Gastrocnemius medialis (tissue), 4 donors: ENCODE measurements around the gene RAB14. TPM values are rescaled to one million over a fixed set of nuclear protein-coding genes. Genes with fewer than 3 reads are reported as not detected.

Source experiments
- ATAC-seq, 2 donors: fragments of 150-250 bp; one replicate each; pipeline ENCODE4 v1.9.1; 2016
- DNase-seq, 2 donors: peaks; one replicate each; pipeline ENCODE4 v3.0.0-alpha.2; 2019
- H3K27ac ChIP-seq, 4 donors: fragments of 200-600 bp; sonication (generic); 1 replicate in 1 of 4; 2 replicates in 3 of 4; pipeline ENCODE4 v1.5.1; 2016 to 2018; ENCODE audit warnings: mild to moderate bottlenecking in 2 of 4, moderate library complexity in 1 of 4
- H3K27me3 ChIP-seq, 3 donors: fragments of 200-600 bp; sonication (generic) in 2 of 3; 1 replicate in 1 of 3; 2 replicates in 2 of 3; pipeline versions ENCODE4 v1.5.1 to v1.6.0; 2016 to 2019; ENCODE audit warnings: mild to moderate bottlenecking in 1 of 3, moderate library complexity in 1 of 3
- H3K36me3 ChIP-seq, 2 donors: fragments of 200-600 bp; sonication (generic) in 1 of 2; one replicate each; pipeline ENCODE4 v1.5.1; 2017 to 2018
- H3K4me1 ChIP-seq, 2 donors: fragments of 200-600 bp; sonication (generic) in 1 of 2; one replicate each; pipeline ENCODE4 v1.5.1; 2016 to 2017; ENCODE audit warnings: mild to moderate bottlenecking in 2 of 2
- H3K4me3 ChIP-seq, 4 donors: fragments of 200-600 bp; sonication (generic) in 3 of 4; 1 replicate in 1 of 4; 2 replicates in 3 of 4; pipeline ENCODE4 v1.5.1; 2016 to 2019; ENCODE audit warnings: mild to moderate bottlenecking in 2 of 4
- H3K9me3 ChIP-seq, 3 donors: fragments of 200-600 bp; sonication (generic) in 2 of 3; 1 replicate in 1 of 3; 2 replicates in 2 of 3; pipeline ENCODE4 v1.5.1; 2016 to 2019
- POLR2A ChIP-seq, 2 donors: fragments of 450-650 bp; IDR thresholded peaks; one replicate each; pipeline ENCODE4 v1.6.1; 2017; ENCODE audit warnings: antibody characterized with exemption in 2 of 2, mild to moderate bottlenecking in 2 of 2, moderate library complexity in 2 of 2
- in situ Hi-C, 4 donors: fragments of 200-750 bp; cut with MboI; loops; one replicate each; pipeline versions ENCODE4 v1.15.0 to v1.8.0; 2017; ENCODE audit warnings: low sequenced_read_pairs in 4 of 4
- intact Hi-C: fragments of 100-400 bp; cut with DNase I; formaldehyde crosslinking; loops from one replicate; pipeline ENCODE4 v1.15.1; 2023; ENCODE audit warnings: low total_unique reads
- total RNA-seq, 4 donors: library from RNA; depleted of rRNA; stranded (reverse); fragments of >200 nt; gene quantifications; one replicate each; pipeline versions ENCODE4 v1.1.0 to v1.2.3, GENCODE V29; 2016
- TF ChIP-seq, protein P1 (sequence below), 5 experiments: fragments of 450-650 bp in 3 of 5; fragments of 200-600 bp in 2 of 5; sonication (generic) in 2 of 5; IDR thresholded peaks in 4 of 5; conservative IDR thresholded peaks in 1 of 5; 1 replicate in 4 of 5; 2 replicates in 1 of 5; pipeline ENCODE4 v1.5.1; 2016 to 2019; ENCODE audit warnings: antibody characterized with exemption in 5 of 5, mild to moderate bottlenecking in 3 of 5, moderate library complexity in 3 of 5

RAB14 gene
- total RNA-seq, 4 donors from 2014 or later, result 18.7 to 26.8 (median 19.5) TPM

DNA sequence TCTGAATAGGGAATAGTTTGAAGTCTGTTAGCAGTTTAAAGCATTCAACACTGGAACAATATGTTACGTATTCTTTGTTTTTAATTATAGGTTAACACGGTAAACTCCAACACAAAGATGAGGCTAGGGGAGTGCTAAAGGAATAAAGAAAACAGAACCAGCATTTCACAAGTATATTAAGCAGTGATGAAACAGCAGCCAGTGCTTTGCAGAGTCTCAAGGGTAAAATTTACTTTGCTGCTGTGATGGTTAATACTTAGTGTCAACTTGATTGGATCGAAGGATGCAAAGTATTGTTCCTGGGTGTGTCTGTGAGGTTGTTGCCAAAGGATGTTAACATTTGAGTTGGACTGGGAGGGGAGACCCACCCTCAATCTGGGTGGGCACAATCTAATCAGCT is 36.2 kb upstream of the RAB14 start:
- in situ Hi-C loops (no loop called here), intact Hi-C loops (no loop called here)
- Histone ChIP-seq H3K27me3 (no peaks in the 10 kb centered on the region), H3K4me1 (no peaks in the 10 kb centered on the region), H3K9me3 (no peaks in the 10 kb centered on the region), H3K27ac (no peak overlapping the region), H3K36me3 (no peaks in the 10 kb centered on the region), H3K4me3 (no peak overlapping the region)
- TF ChIP-seq POLR2A (IDR thresholded peaks at IDR 0.05), result no peak
- TF ChIP-seq, protein P1, sequence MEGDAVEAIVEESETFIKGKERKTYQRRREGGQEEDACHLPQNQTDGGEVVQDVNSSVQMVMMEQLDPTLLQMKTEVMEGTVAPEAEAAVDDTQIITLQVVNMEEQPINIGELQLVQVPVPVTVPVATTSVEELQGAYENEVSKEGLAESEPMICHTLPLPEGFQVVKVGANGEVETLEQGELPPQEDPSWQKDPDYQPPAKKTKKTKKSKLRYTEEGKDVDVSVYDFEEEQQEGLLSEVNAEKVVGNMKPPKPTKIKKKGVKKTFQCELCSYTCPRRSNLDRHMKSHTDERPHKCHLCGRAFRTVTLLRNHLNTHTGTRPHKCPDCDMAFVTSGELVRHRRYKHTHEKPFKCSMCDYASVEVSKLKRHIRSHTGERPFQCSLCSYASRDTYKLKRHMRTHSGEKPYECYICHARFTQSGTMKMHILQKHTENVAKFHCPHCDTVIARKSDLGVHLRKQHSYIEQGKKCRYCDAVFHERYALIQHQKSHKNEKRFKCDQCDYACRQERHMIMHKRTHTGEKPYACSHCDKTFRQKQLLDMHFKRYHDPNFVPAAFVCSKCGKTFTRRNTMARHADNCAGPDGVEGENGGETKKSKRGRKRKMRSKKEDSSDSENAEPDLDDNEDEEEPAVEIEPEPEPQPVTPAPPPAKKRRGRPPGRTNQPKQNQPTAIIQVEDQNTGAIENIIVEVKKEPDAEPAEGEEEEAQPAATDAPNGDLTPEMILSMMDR (IDR thresholded peaks at IDR 0.05 in 4 of 5, conservative IDR thresholded peaks at IDR 0.05 in 1 of 5), result no peak
- no peak for ATAC-seq
- no peak for DNase-seq

DNA sequence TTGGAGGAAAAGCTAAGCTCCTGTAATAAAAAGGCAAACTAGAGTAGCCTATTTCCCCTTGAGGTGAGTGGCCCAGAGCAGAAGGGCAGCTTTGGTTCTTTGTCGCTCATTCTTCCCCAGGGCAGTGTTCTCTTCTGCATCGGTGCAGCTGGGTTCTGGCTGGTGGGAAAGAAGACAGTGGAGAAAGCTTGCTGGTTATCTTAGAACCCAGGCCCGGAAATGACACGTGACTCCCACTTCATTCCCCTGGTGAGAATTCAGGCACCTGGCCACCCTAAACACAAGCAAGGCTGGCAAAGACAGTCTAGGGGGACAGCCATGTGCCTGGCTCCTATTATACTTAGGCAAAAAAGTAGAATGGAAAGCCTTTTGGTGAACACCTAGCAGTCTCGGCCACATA is 33.8 kb upstream of the RAB14 start:
- H3K27ac ChIP-seq, result no peak overlapping the region
- DNase-seq (no peak), ATAC-seq (no peak)
- intact Hi-C loops (no loop called here), in situ Hi-C loops (no loop called here)
- H3K36me3 ChIP-seq, result no peaks in the 10 kb centered on the region
- no peaks in the 10 kb centered on the region for H3K9me3 ChIP-seq
- no peak for TF ChIP-seq POLR2A (IDR thresholded peaks at IDR 0.05)
- TF ChIP-seq, protein P1 (IDR thresholded peaks at IDR 0.05 in 4 of 5, conservative IDR thresholded peaks at IDR 0.05 in 1 of 5), result no peak
- H3K27me3 ChIP-seq, result no peaks in the 10 kb centered on the region
- no peak overlapping the region for H3K4me3 ChIP-seq
- no peaks in the 10 kb centered on the region for H3K4me1 ChIP-seq

DNA sequence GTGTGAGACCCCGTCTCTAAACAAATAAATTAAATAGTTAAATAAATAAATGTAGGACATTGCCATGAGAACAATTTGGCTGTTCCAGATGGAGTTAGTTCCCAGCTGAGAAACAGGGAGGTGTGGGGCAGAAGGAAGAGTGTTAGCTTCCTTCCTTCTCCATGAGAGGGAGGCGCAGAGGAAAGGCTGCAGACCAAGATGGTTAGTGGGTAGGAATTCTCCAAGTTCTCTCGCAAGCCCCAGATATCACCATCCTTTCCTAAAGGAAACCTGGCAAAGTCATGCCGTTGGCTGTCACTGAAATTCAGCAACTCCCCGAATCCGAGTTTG is 33.1 kb upstream of the RAB14 start:
- in situ Hi-C loops, result no loop called here
- Histone ChIP-seq H3K9me3 (no peaks in the 10 kb centered on the region), H3K36me3 (no peaks in the 10 kb centered on the region), H3K4me1 (no peaks in the 10 kb centered on the region), H3K4me3 (no peak overlapping the region), H3K27me3 (no peaks in the 10 kb centered on the region), H3K27ac (no peak overlapping the region)
- intact Hi-C loops, result no loop called here
- DNase-seq (no peak), ATAC-seq (no peak)
- TF ChIP-seq, protein P1 (IDR thresholded peaks at IDR 0.05 in 4 of 5, conservative IDR thresholded peaks at IDR 0.05 in 1 of 5), result no peak
- TF ChIP-seq POLR2A (IDR thresholded peaks at IDR 0.05), result no peak

DNA sequence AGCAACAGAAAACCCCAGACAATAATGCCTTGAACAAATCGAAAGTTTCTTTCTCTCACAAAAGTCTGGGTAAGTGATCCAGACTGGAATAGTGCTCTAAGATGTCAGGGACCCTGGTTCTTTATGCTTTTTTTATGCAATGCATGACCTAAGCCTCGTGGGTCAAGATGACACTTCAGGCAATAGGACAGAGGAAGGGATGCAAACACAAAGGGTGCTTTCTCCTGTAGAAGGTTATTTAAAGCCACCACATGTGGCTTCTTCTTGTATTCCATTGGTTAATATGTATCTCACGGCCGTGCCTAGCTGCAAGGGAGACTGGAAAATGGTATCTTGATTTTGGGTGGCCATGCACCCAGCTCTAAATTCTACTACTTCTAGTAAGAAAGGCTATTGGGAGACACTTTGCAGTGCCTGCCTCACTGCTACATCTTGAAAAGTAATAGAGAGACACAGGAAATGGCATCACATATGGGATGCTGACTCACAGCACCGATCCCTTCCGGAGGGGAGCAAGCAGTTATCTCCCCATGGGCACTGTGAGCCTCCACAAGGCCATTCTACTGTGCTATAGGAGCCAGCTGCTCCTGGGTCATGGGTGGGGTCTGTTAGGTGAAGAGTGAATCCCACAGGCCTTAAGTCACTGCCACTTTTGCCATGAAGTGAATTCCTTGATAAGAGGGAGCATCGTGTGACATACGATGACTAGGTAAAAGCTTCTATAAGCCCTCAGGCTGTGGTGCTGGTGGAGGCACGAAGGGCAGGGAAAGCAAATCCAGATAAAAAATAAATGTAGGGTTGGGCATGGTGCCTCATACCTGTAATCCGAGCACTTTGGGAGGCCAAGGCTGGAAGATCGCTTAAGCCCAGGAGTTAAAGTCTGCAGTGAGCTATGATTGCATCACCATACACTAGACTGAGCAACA is 32.5 kb upstream of the RAB14 start:
- TF ChIP-seq POLR2A (IDR thresholded peaks at IDR 0.05), result no peak
- TF ChIP-seq, protein P1 (IDR thresholded peaks at IDR 0.05 in 4 of 5, conservative IDR thresholded peaks at IDR 0.05 in 1 of 5), result no peak
- in situ Hi-C loops, result no loop called here
- H3K27ac ChIP-seq, result no peak overlapping the region
- H3K4me3 ChIP-seq, result no peak overlapping the region
- H3K36me3 ChIP-seq, result no peaks in the 10 kb centered on the region
- no peaks in the 10 kb centered on the region for H3K4me1 ChIP-seq
- no peak for DNase-seq
- no peaks in the 10 kb centered on the region for H3K27me3 ChIP-seq
- H3K9me3 ChIP-seq, result no peaks in the 10 kb centered on the region
- ATAC-seq, result no peak
- intact Hi-C loops, result no loop called here
